ENCODE data around the gene STUB1. TPM values are rescaled to one million over a fixed set of nuclear protein-coding genes. Genes with fewer than 3 reads are reported as not detected.

The STUB1 gene
- total and polyA plus RNA-seq, 4 donors, result 32.4 to 74.4 (median 50.2) TPM

GRCh38 chr16:644556-644955 is 35.7 kb upstream of the STUB1 start:
- H3K4me3 ChIP-seq (ENCODE audit: low read depth in 1 of 3, low read length in 3 of 3), result no peak overlapping the region
- H3K27me3 ChIP-seq (ENCODE audit: control insufficient read depth in 4 of 4, insufficient read depth in 4 of 4, low read length in 3 of 4), result no peaks in the 10 kb centered on the region
- no peaks in the 10 kb centered on the region for H3K9me3 ChIP-seq (ENCODE audit: control insufficient read depth in 4 of 4, low read length in 3 of 4)
- 88% methylated on average over 12 of the region's 12 CpGs for WGBS
- TF ChIP-seq, protein P1, sequence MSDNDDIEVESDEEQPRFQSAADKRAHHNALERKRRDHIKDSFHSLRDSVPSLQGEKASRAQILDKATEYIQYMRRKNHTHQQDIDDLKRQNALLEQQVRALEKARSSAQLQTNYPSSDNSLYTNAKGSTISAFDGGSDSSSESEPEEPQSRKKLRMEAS (IDR thresholded peaks at IDR 0.05), result no peak
- TF ChIP-seq, protein P2, sequence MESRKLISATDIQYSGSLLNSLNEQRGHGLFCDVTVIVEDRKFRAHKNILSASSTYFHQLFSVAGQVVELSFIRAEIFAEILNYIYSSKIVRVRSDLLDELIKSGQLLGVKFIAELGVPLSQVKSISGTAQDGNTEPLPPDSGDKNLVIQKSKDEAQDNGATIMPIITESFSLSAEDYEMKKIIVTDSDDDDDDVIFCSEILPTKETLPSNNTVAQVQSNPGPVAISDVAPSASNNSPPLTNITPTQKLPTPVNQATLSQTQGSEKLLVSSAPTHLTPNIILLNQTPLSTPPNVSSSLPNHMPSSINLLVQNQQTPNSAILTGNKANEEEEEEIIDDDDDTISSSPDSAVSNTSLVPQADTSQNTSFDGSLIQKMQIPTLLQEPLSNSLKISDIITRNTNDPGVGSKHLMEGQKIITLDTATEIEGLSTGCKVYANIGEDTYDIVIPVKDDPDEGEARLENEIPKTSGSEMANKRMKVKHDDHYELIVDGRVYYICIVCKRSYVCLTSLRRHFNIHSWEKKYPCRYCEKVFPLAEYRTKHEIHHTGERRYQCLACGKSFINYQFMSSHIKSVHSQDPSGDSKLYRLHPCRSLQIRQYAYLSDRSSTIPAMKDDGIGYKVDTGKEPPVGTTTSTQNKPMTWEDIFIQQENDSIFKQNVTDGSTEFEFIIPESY (IDR thresholded peaks at IDR 0.05), result no peak
- TF ChIP-seq EGR1 (IDR thresholded peaks at IDR 0.05; ENCODE audit: low read depth in 2 of 2) (no peak), RAD21 (IDR thresholded peaks at IDR 0.05) (no peak), YY1 (IDR thresholded peaks at IDR 0.05) (no peak)
- TF ChIP-seq, protein P3, sequence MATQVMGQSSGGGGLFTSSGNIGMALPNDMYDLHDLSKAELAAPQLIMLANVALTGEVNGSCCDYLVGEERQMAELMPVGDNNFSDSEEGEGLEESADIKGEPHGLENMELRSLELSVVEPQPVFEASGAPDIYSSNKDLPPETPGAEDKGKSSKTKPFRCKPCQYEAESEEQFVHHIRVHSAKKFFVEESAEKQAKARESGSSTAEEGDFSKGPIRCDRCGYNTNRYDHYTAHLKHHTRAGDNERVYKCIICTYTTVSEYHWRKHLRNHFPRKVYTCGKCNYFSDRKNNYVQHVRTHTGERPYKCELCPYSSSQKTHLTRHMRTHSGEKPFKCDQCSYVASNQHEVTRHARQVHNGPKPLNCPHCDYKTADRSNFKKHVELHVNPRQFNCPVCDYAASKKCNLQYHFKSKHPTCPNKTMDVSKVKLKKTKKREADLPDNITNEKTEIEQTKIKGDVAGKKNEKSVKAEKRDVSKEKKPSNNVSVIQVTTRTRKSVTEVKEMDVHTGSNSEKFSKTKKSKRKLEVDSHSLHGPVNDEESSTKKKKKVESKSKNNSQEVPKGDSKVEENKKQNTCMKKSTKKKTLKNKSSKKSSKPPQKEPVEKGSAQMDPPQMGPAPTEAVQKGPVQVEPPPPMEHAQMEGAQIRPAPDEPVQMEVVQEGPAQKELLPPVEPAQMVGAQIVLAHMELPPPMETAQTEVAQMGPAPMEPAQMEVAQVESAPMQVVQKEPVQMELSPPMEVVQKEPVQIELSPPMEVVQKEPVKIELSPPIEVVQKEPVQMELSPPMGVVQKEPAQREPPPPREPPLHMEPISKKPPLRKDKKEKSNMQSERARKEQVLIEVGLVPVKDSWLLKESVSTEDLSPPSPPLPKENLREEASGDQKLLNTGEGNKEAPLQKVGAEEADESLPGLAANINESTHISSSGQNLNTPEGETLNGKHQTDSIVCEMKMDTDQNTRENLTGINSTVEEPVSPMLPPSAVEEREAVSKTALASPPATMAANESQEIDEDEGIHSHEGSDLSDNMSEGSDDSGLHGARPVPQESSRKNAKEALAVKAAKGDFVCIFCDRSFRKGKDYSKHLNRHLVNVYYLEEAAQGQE (IDR thresholded peaks at IDR 0.05), result no peak
- no peak for DNase-seq (ENCODE audit: low spot score)
- H3K4me1 ChIP-seq (ENCODE audit: control insufficient read depth in 4 of 4, insufficient read depth in 4 of 4, low read length in 3 of 4), result peaks cover 24 to 79% (median 53%) of the 10 kb centered on the region in 4 donors
- peak overlapping the region; percentile 20 to 27 for H3K27ac ChIP-seq (ENCODE audit: low read depth in 1 of 2, low read length in 2 of 2)
- H3K9ac ChIP-seq (ENCODE audit: low read depth in 1 of 2, low read length in 2 of 2), result no peak overlapping the region
- peaks cover 0 to 1% (median 0%) of the 10 kb centered on the region in 4 donors for H3K36me3 ChIP-seq (ENCODE audit: control insufficient read depth in 4 of 4, insufficient read depth in 3 of 4, low read depth in 1 of 4, low read length in 3 of 4)

DNA sequence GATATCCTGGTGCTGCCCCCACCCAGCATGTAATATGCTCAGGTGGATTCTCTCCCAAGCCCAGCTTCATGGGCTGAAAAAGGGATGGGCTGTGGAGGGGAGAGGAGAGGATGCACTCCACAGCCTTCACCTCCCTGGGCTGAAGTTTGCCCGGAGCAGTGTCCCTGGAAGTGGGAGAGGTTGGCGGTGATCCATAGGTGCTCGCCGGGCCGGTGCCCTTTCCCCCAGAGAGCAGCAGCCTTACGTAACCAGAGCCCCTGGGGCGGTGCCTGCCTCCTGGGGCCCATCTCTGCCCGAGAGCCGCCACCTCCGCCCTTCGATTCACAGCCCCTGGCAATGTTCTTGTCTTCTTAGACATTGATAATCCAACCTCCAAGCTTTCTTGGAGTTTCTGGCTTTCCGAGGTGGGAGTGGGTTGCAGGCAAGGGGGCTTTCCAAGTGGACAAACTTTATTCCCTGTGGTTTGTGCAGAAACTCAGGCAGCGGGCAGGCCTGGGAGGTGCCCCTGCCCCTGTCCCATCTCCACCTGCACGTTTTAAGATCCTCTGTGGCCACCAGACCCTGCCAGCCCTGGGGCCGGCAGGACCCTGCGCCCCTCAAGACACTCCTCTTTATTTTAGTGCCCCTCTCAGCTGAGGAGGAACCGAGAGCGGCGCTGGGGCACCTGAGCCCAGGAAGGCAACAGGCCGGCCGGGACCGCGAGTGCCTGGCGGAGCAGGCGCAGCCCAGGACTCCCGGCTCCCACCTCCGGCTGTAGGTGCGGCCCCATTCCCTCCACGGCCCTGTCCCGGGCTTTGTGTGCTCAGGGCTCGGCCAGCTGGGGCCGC is 34.1 kb upstream of the STUB1 start:
- H3K4me3 ChIP-seq (ENCODE audit: low read depth in 1 of 3, low read length in 3 of 3), result peak overlapping the region in 1 of 3 donors; percentile 69
- whole genome bisulfite sequencing, result 34% methylated on average over 32 of the region's 32 CpGs

More for the DNA sequence above, 34.1 kb upstream of the STUB1 start:
- H3K4me1 ChIP-seq (ENCODE audit: control insufficient read depth in 4 of 4, insufficient read depth in 4 of 4, low read length in 3 of 4), result peaks cover 21 to 82% (median 58%) of the 10 kb centered on the region in 4 donors
- H3K9ac ChIP-seq (ENCODE audit: low read depth in 1 of 2, low read length in 2 of 2), result peak overlapping the region in 1 of 2 donors; percentile 62
- no peaks in the 10 kb centered on the region for H3K9me3 ChIP-seq (ENCODE audit: control insufficient read depth in 4 of 4, low read length in 3 of 4)
- peaks cover 0 to 1% (median 0%) of the 10 kb centered on the region in 4 donors for H3K36me3 ChIP-seq (ENCODE audit: control insufficient read depth in 4 of 4, insufficient read depth in 3 of 4, low read depth in 1 of 4, low read length in 3 of 4)
- peak; percentile 75 for DNase-seq (ENCODE audit: low spot score)
- TF ChIP-seq SP1 (IDR thresholded peaks at IDR 0.05), result peak; percentile 73
- TF ChIP-seq EGR1 (IDR thresholded peaks at IDR 0.05; ENCODE audit: low read depth in 2 of 2), result no peak
- TF ChIP-seq, protein P3 (IDR thresholded peaks at IDR 0.05), result no peak
- TF ChIP-seq HNF4A (conservative IDR thresholded peaks at IDR 0.05), result peak; percentile 46 to 76
- TF ChIP-seq RXRA (IDR thresholded peaks at IDR 0.05), result peak; percentile 92 to 95
- TF ChIP-seq, protein P1 (IDR thresholded peaks at IDR 0.05), result peak; percentile 34
- TF ChIP-seq, protein P4, sequence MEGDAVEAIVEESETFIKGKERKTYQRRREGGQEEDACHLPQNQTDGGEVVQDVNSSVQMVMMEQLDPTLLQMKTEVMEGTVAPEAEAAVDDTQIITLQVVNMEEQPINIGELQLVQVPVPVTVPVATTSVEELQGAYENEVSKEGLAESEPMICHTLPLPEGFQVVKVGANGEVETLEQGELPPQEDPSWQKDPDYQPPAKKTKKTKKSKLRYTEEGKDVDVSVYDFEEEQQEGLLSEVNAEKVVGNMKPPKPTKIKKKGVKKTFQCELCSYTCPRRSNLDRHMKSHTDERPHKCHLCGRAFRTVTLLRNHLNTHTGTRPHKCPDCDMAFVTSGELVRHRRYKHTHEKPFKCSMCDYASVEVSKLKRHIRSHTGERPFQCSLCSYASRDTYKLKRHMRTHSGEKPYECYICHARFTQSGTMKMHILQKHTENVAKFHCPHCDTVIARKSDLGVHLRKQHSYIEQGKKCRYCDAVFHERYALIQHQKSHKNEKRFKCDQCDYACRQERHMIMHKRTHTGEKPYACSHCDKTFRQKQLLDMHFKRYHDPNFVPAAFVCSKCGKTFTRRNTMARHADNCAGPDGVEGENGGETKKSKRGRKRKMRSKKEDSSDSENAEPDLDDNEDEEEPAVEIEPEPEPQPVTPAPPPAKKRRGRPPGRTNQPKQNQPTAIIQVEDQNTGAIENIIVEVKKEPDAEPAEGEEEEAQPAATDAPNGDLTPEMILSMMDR (IDR thresholded peaks at IDR 0.05; ENCODE audit: low read depth, low read length, missing input control), result no peak
- TF ChIP-seq TAF1 (conservative IDR thresholded peaks at IDR 0.05), result no peak
- TF ChIP-seq YY1 (IDR thresholded peaks at IDR 0.05), result peak; percentile 44
- TF ChIP-seq, protein P2 (IDR thresholded peaks at IDR 0.05), result peak; percentile 35
- TF ChIP-seq GABPA (IDR thresholded peaks at IDR 0.05 in 1 of 2, conservative IDR thresholded peaks at IDR 0.05 in 1 of 2), result peak in 1 of 2 donors; percentile 27
- peak overlapping the region; percentile 86 to 89 for H3K27ac ChIP-seq (ENCODE audit: low read depth in 1 of 2, low read length in 2 of 2)
- no peaks in the 10 kb centered on the region for H3K27me3 ChIP-seq (ENCODE audit: control insufficient read depth in 4 of 4, insufficient read depth in 4 of 4, low read length in 3 of 4)

Data from liver (tissue), 9 donors.